Endothelial cell of umbilical vein (primary cell): ENCODE data around the gene PAN3. TPM values are rescaled to one million over a fixed set of nuclear protein-coding genes. Genes with fewer than 3 reads are reported as not detected.

Experiments used
- BruUV-seq: library from RNA; stranded (reverse); fragments of 400-500 nt; replicated peaks from 2 replicates; lab custom pipeline; 2021; lab: Mats Ljungman, UMichigan
- CTCF ChIA-PET: fragments of 300-600, 350-600 bp; sonication (Branson Sonifier 250); formaldehyde crosslinking; loops from one replicate; lab custom pipeline; 2021; ENCODE audit warnings: antibody characterized with exemption, inconsistent platforms; lab: Charles Lee
- POLR2A ChIA-PET: fragments of 300-600, 350-600 bp; sonication (Branson Sonifier 250); formaldehyde crosslinking; loops from one replicate; lab custom pipeline; 2021; ENCODE audit warnings: antibody characterized with exemption, inconsistent platforms; lab: Charles Lee
- DNase-seq: peaks from one replicate; pipeline ENCODE4 v3.0.0-alpha.2; 2011; ENCODE audit warnings: low read depth, low spot score
- FAIRE-seq: peaks from 2 replicates; lab custom pipeline; 2011; peaks lifted over from hg19 to GRCh38; lab: Jason Lieb, UNC
- H2AFZ ChIP-seq: 2 replicates; pipeline ENCODE4 v1.6.0; 2012; ENCODE audit warnings: low read depth, low read length, control low read depth, inconsistent platforms
- H3K27ac ChIP-seq: 2 replicates; pipeline ENCODE4 v1.5.1; 2011; ENCODE audit warnings: low read depth, mild to moderate bottlenecking, control low read depth, low read length, moderate library complexity; ENCODE audit not compliant: insufficient read depth
- H3K27me3 ChIP-seq, 2 experiments: 2 replicates each; pipeline versions ENCODE4 v1.6.0 to v1.6.1; 2011; ENCODE audit warnings: low read length in 2 of 2, mixed read lengths in 1 of 2; ENCODE audit not compliant: control insufficient read depth in 2 of 2, insufficient read depth in 2 of 2
- H3K36me3 ChIP-seq, 2 experiments: 2 replicates in 1 of 2; 3 replicates in 1 of 2; pipeline ENCODE4 v1.5.1; 2011; ENCODE audit warnings: low read length in 2 of 2, mild to moderate bottlenecking in 1 of 2, moderate library complexity in 1 of 2; ENCODE audit not compliant: control insufficient read depth in 2 of 2, insufficient read depth in 2 of 2; ENCODE audit errors: extremely low read depth in 1 of 2
- H3K4me1 ChIP-seq: 3 replicates; pipeline ENCODE4 v1.5.1; 2011; ENCODE audit warnings: mild to moderate bottlenecking, low read length; ENCODE audit not compliant: control insufficient read depth, insufficient read depth; ENCODE audit errors: extremely low read depth
- H3K4me2 ChIP-seq: 2 replicates; pipeline ENCODE4 v1.6.1; 2011; ENCODE audit warnings: low read length, control low read depth, mixed read lengths; ENCODE audit not compliant: insufficient read depth
- H3K4me3 ChIP-seq, 3 experiments: fragments of 200-600 bp in 1 of 3; sonication (generic), shearing (Covaris generic) in 1 of 3; replicated peaks in 1 of 3; 2 replicates each; pipeline ENCODE4 v1.5.1; 2011 to 2016; ENCODE audit warnings: control low read depth in 3 of 3, low read length in 3 of 3, mild to moderate bottlenecking in 2 of 3, inconsistent platforms in 1 of 3, low read depth in 1 of 3, moderate library complexity in 1 of 3; ENCODE audit not compliant: insufficient read depth in 1 of 3
- H3K79me2 ChIP-seq: 2 replicates; pipeline ENCODE4 v1.6.0; 2012; ENCODE audit warnings: low read length, inconsistent platforms; ENCODE audit not compliant: control insufficient read depth, insufficient read depth
- H3K9ac ChIP-seq: replicated peaks from 2 replicates; pipeline ENCODE3; 2011; ENCODE audit warnings: low read length, control low read depth; ENCODE audit not compliant: insufficient read depth; ENCODE audit errors: extremely low read depth
- H3K9me1 ChIP-seq: replicated peaks from 3 replicates; pipeline ENCODE4 v1.6.0; 2011; ENCODE audit warnings: mild to moderate bottlenecking, low read length; ENCODE audit not compliant: control insufficient read depth, insufficient read depth; ENCODE audit errors: extremely low read depth
- H3K9me3 ChIP-seq: replicated peaks from 2 replicates; pipeline ENCODE4 v1.5.1; 2012; ENCODE audit warnings: low read length, inconsistent platforms; ENCODE audit not compliant: control insufficient read depth, insufficient read depth
- H4K20me1 ChIP-seq: replicated peaks from 2 replicates; pipeline ENCODE3; 2011; ENCODE audit warnings: mild to moderate bottlenecking, low read length; ENCODE audit not compliant: control insufficient read depth, insufficient read depth; ENCODE audit errors: extremely low read depth
- EZH2 ChIP-seq: IDR thresholded peaks from 2 replicates; pipeline ENCODE4 v1.6.1; 2012; ENCODE audit warnings: borderline replicate concordance, low read depth, mild to moderate bottlenecking, moderate library complexity, low read length, inconsistent platforms; ENCODE audit not compliant: severe bottlenecking
- FOS ChIP-seq: IDR thresholded peaks from 2 replicates; pipeline ENCODE4 v1.6.1; 2011; ENCODE audit warnings: mild to moderate bottlenecking, low read length, moderate library complexity, borderline replicate concordance; ENCODE audit not compliant: insufficient read depth
- GATA2 ChIP-seq: IDR thresholded peaks from 2 replicates; pipeline ENCODE4 v1.7.0; 2011; ENCODE audit warnings: low read depth, mild to moderate bottlenecking, moderate library complexity, mixed read lengths, low read length; ENCODE audit not compliant: insufficient read length, insufficient read depth
- JUN ChIP-seq: IDR thresholded peaks from 2 replicates; pipeline ENCODE4 v1.6.1; 2011; ENCODE audit warnings: borderline replicate concordance, low read depth; ENCODE audit not compliant: insufficient read length, insufficient read depth
- MYC ChIP-seq: IDR thresholded peaks from one replicate; pipeline ENCODE4 v1.6.1; 2011; ENCODE audit warnings: mild to moderate bottlenecking, low read depth, low read length
- POLR2A ChIP-seq: IDR thresholded peaks from 2 replicates; pipeline ENCODE4 v1.6.1; 2012; ENCODE audit warnings: low read depth, mild to moderate bottlenecking, control low read depth, low read length
- POLR2AphosphoS5 ChIP-seq: IDR thresholded peaks from 2 replicates; pipeline ENCODE4 v1.6.1; 2012; ENCODE audit warnings: low read depth, mild to moderate bottlenecking, control low read depth, low read length, moderate library complexity; ENCODE audit not compliant: insufficient read depth
- dilution Hi-C: fragments of 300-500 bp; cut with MboI; formaldehyde crosslinking; loops from one replicate; pipeline ENCODE4 v1.15.0; 2019; ENCODE audit warnings: low sequenced_read_pairs; ENCODE audit not compliant: extremely low pct_ligation_motif_present
- intact Hi-C: fragments of 100-400 bp; cut with micrococcal nuclease; formaldehyde crosslinking; loops from one replicate; pipeline ENCODE4 v1.10.0; 2022
- polyA plus RNA-seq, 4 experiments: library from polyadenylated mRNA; depleted of rRNA in 3 of 4; stranded (reverse) in 3 of 4; unstranded in 1 of 4; fragments of >200 nt; gene quantifications; 2 replicates each; pipeline versions ENCODE4 v1.2.1 to v1.2.3, GENCODE V29; 2011 to 2012; ENCODE audit warnings: missing spikeins in 1 of 4
- total RNA-seq: library from RNA; stranded (reverse); gene quantifications from 2 replicates; pipeline ENCODE4 v1.2.3, GENCODE V29; 2021
- TF ChIP-seq, protein P1 (sequence below), 2 donors: IDR thresholded peaks; 1 replicate in 1 of 2; 2 replicates in 1 of 2; pipeline ENCODE4 v1.5.1; 2011; ENCODE audit warnings: low read length in 2 of 2, mild to moderate bottlenecking in 2 of 2, moderate library complexity in 2 of 2, control low read depth in 1 of 2, inconsistent platforms in 1 of 2, low read depth in 1 of 2; ENCODE audit not compliant: insufficient read depth in 1 of 2; ENCODE audit errors: extremely low read depth in 1 of 2
- TF ChIP-seq, protein P2 (sequence below): IDR thresholded peaks from 2 replicates; pipeline ENCODE4 v1.6.1; 2011; ENCODE audit not compliant: insufficient read depth, insufficient read length

PAN3 gene
- total and polyA plus RNA-seq, 2 donors (not counting 3 experiments of a cell fraction or from before 2014, with no cell fraction given): 8.5 to 31.9 TPM

GRCh38 chr13:28271056-28271840 is 132.9 kb downstream of the PAN3 start:
- no peak for FAIRE-seq
- POLR2A ChIA-PET: no interaction called here
- dilution Hi-C loops: no loop called here

More at GRCh38 chr13:28271056-28271840, 132.9 kb downstream of the PAN3 start:
- DNase-seq: no peak
- H3K4me3 ChIP-seq: no peak overlapping the region
- H3K27ac ChIP-seq: no peak overlapping the region
- no peaks in the 10 kb centered on the region for H3K79me2 ChIP-seq
- H3K9me1 ChIP-seq: no peaks in the 10 kb centered on the region
- no peak overlapping the region for H2AFZ ChIP-seq
- peaks cover 0 to 6% of the 10 kb centered on the region in 2 experiments for H3K36me3 ChIP-seq
- intact Hi-C loops: no loop called here
- H3K9me3 ChIP-seq: no peaks in the 10 kb centered on the region
- no peaks in the 10 kb centered on the region for H3K27me3 ChIP-seq
- BruUV-seq: no TSS peak
- H3K9ac ChIP-seq: no peak overlapping the region
- no peaks in the 10 kb centered on the region for H4K20me1 ChIP-seq
- H3K4me2 ChIP-seq: no peak overlapping the region
- CTCF ChIA-PET: interaction anchor here (1.0 kb wide), 1 partner anchor 12 kb away, joined by 3 read pairs; no protein-coding TSS in a partner anchor
- H3K4me1 ChIP-seq: no peaks in the 10 kb centered on the region
- TF ChIP-seq, protein P1, sequence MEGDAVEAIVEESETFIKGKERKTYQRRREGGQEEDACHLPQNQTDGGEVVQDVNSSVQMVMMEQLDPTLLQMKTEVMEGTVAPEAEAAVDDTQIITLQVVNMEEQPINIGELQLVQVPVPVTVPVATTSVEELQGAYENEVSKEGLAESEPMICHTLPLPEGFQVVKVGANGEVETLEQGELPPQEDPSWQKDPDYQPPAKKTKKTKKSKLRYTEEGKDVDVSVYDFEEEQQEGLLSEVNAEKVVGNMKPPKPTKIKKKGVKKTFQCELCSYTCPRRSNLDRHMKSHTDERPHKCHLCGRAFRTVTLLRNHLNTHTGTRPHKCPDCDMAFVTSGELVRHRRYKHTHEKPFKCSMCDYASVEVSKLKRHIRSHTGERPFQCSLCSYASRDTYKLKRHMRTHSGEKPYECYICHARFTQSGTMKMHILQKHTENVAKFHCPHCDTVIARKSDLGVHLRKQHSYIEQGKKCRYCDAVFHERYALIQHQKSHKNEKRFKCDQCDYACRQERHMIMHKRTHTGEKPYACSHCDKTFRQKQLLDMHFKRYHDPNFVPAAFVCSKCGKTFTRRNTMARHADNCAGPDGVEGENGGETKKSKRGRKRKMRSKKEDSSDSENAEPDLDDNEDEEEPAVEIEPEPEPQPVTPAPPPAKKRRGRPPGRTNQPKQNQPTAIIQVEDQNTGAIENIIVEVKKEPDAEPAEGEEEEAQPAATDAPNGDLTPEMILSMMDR (IDR thresholded peaks at IDR 0.05; ENCODE audit: extremely low read depth in 1 of 2, insufficient read depth in 1 of 2, low read depth in 1 of 2, low read length in 2 of 2): no peak
- TF ChIP-seq MYC (no peak), GATA2 (no peak), FOS (no peak), POLR2AphosphoS5 (no peak), JUN (no peak), EZH2 (no peak), POLR2A (no peak)
- TF ChIP-seq, protein P2, sequence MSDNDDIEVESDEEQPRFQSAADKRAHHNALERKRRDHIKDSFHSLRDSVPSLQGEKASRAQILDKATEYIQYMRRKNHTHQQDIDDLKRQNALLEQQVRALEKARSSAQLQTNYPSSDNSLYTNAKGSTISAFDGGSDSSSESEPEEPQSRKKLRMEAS: no peak
